HepG2 (cell line): ENCODE results near the gene KDM4D. TPM values are rescaled to one million over a fixed set of nuclear protein-coding genes. Genes with fewer than 3 reads are reported as not detected.

Experiments
- AGO2 ChIP-seq: fragments of 200-400 bp; formaldehyde crosslinking; optimal IDR thresholded peaks from 2 replicates; pipeline ENCODE3; 2017; ENCODE audit warnings: mild to moderate bottlenecking, low read depth, low read length, moderate library complexity
- ATF7 ChIP-seq, 2 experiments: fragments of 450-650 bp in 1 of 2; sonication (generic) in 1 of 2; formaldehyde crosslinking in 1 of 2; IDR thresholded peaks; 2 replicates each; pipeline versions ENCODE4 v1.4.0 to v1.6.1; 2016 to 2020; ENCODE audit warnings: antibody characterized with exemption in 1 of 2, mild to moderate bottlenecking in 1 of 2, missing genetic modification reagents in 1 of 2
- DPF2 ChIP-seq: sonication (generic); formaldehyde crosslinking; IDR thresholded peaks from 2 replicates; pipeline ENCODE4 v1.4.0; 2020; ENCODE audit warnings: mild to moderate bottlenecking, low read depth, missing genetic modification reagents, borderline replicate concordance
- EED ChIP-seq: sonication (generic); formaldehyde crosslinking; IDR thresholded peaks from 2 replicates; pipeline ENCODE4 v1.5.0; 2020; ENCODE audit warnings: mild to moderate bottlenecking, missing genetic modification reagents
- GABPA ChIP-seq, 2 experiments: IDR thresholded peaks; 2 replicates each; pipeline ENCODE4 v1.6.1; 2011 to 2016; ENCODE audit warnings: low read depth in 2 of 2, low read length in 1 of 2, missing biosample characterization in 1 of 2, missing genetic modification characterization in 1 of 2
- HMGXB4 ChIP-seq, 2 experiments: sonication (generic) in 1 of 2; formaldehyde crosslinking in 1 of 2; IDR thresholded peaks; 2 replicates each; pipeline versions ENCODE4 v1.4.0 to v1.6.1; 2018 to 2020; ENCODE audit warnings: missing genetic modification reagents in 2 of 2, borderline replicate concordance in 1 of 2, low read depth in 1 of 2, mild to moderate bottlenecking in 1 of 2, missing biosample characterization in 1 of 2
- HNF4G ChIP-seq, 2 experiments: sonication (generic) in 1 of 2; formaldehyde crosslinking in 1 of 2; IDR thresholded peaks; 2 replicates each; pipeline versions ENCODE4 v1.4.0 to v1.6.1; 2011 to 2020; ENCODE audit warnings: borderline replicate concordance in 2 of 2, low read depth in 2 of 2, mild to moderate bottlenecking in 2 of 2, low read length in 1 of 2, missing genetic modification reagents in 1 of 2, moderate library complexity in 1 of 2
- HOMEZ ChIP-seq: IDR thresholded peaks from 2 replicates; pipeline ENCODE4 v1.6.1; 2016; ENCODE audit warnings: low read depth
- HOXA7 ChIP-seq: sonication (generic); formaldehyde crosslinking; IDR thresholded peaks from 2 replicates; pipeline ENCODE4 v1.8.1; 2022; ENCODE audit warnings: mild to moderate bottlenecking, missing genetic modification reagents, moderate library complexity
- IRF9 ChIP-seq: sonication (generic); formaldehyde crosslinking; IDR thresholded peaks from 2 replicates; pipeline ENCODE4 v1.8.0; 2022; ENCODE audit warnings: missing genetic modification reagents, mild to moderate bottlenecking, borderline replicate concordance
- MIER3 ChIP-seq: IDR thresholded peaks from 2 replicates; pipeline ENCODE4 v1.6.1; 2016; ENCODE audit warnings: missing compliant biosample characterization, borderline replicate concordance
- NONO ChIP-seq, 2 experiments: fragments of 450-650 bp in 1 of 2; sonication (generic) in 1 of 2; formaldehyde crosslinking in 1 of 2; IDR thresholded peaks in 1 of 2; conservative IDR thresholded peaks in 1 of 2; 2 replicates each; pipeline versions ENCODE4 v1.6.1 to v1.8.0; 2017 to 2022; ENCODE audit warnings: mild to moderate bottlenecking in 1 of 2, missing genetic modification reagents in 1 of 2, moderate library complexity in 1 of 2
- NRL ChIP-seq: sonication (generic); formaldehyde crosslinking; IDR thresholded peaks from 2 replicates; pipeline ENCODE4 v1.5.0; 2020; ENCODE audit warnings: missing genetic modification reagents, mild to moderate bottlenecking, moderate library complexity, borderline replicate concordance
- SP5 ChIP-seq: IDR thresholded peaks from 2 replicates; pipeline ENCODE4 v1.6.1; 2016; ENCODE audit warnings: low read depth, borderline replicate concordance
- TAF1 ChIP-seq: sonication (generic); formaldehyde crosslinking; IDR thresholded peaks from 2 replicates; pipeline ENCODE4 v1.4.0; 2020; ENCODE audit warnings: missing genetic modification reagents
- TARDBP ChIP-seq: sonication (generic); formaldehyde crosslinking; IDR thresholded peaks from 2 replicates; pipeline ENCODE4 v1.8.0; 2022; ENCODE audit warnings: mild to moderate bottlenecking, missing genetic modification reagents
- TCF12 ChIP-seq, 2 experiments: fragments of 450-650 bp in 1 of 2; sonication (generic) in 1 of 2; formaldehyde crosslinking in 1 of 2; IDR thresholded peaks; 2 replicates each; pipeline versions ENCODE4 v1.6.1 to v1.8.0; 2017 to 2022; ENCODE audit warnings: antibody characterized with exemption in 1 of 2, mild to moderate bottlenecking in 1 of 2, missing genetic modification reagents in 1 of 2, moderate library complexity in 1 of 2
- ZNF639 ChIP-seq: conservative IDR thresholded peaks from 2 replicates; pipeline ENCODE4 v1.6.1; 2018; ENCODE audit warnings: missing genetic modification reagents
- ZNF781 ChIP-seq: sonication (generic); formaldehyde crosslinking; IDR thresholded peaks from 2 replicates; pipeline ENCODE4 v1.5.1; 2020; ENCODE audit warnings: borderline replicate concordance, mild to moderate bottlenecking, missing genetic modification reagents; ENCODE audit errors: not compliant biosample characterization
- polyA plus RNA-seq, 8 experiments: library from polyadenylated mRNA; depleted of rRNA in 3 of 8; stranded (reverse) in 7 of 8; unstranded in 1 of 8; fragments of >200 nt; fragmentation: Illumina TruSeq in 4 of 8; extraction: Trizol in 4 of 8; gene quantifications; 2 replicates each; pipeline versions ENCODE4 v1.2.1 to v1.2.3, GENCODE V29; 2011 to 2016; ENCODE audit warnings: low read depth in 4 of 8, missing spikeins in 1 of 8, mixed read lengths in 1 of 8; ENCODE audit not compliant: insufficient read depth in 1 of 8
- total RNA-seq, 5 experiments: library from RNA; depleted of rRNA; stranded (reverse); fragments of >200 nt; fragmentation: Illumina TruSeq; extraction: Trizol; gene quantifications; 2 replicates each; pipeline ENCODE4 v1.2.3, GENCODE V29; 2016; ENCODE audit warnings: low read depth in 1 of 5

The KDM4D gene
- total and polyA plus RNA-seq, 2 of the 13 experiments (the other 11 are each of a cell fraction or from before 2014, with no cell fraction given): 0.96 to 1.3 TPM

- TF ChIP-seq ZNF781: no peak
- TF ChIP-seq HOMEZ (CRISPR knock-in tag): peak; percentile 86; the same call in 1 of the 2 replicates
- TF ChIP-seq TCF12 (IDR thresholded peaks at IDR 0.05): no peak
- TF ChIP-seq TCF12 (CRISPR knock-in tag; IDR thresholded peaks at IDR 0.05): 0 out of 2 replicates have a peak, but pooled peaks have one; percentile 38
- no peak for TF ChIP-seq ATF7 (IDR thresholded peaks at IDR 0.05)
- TF ChIP-seq ATF7 (CRISPR knock-in tag; IDR thresholded peaks at IDR 0.05): no peak
- peak; percentile 71; the same call in 1 of the 2 replicates for TF ChIP-seq ZNF639
- TF ChIP-seq EED (CRISPR knock-in tag): peak; percentile 70; the same call in 1 of the 2 replicates
- TF ChIP-seq TARDBP (CRISPR knock-in tag): no peak
- no peak for TF ChIP-seq HOXA7
- peak; percentile 51 for TF ChIP-seq AGO2
- peak; percentile 91 for TF ChIP-seq TAF1 (CRISPR knock-in tag)
- TF ChIP-seq DPF2 (CRISPR knock-in tag): no peak
- TF ChIP-seq HMGXB4 (CRISPR knock-in tag; IDR thresholded peaks at IDR 0.05; ENCODE audit: borderline replicate concordance in 1 of 2, low read depth in 1 of 2): peak in 1 of 2 experiments; percentile 71; a peak in 3 of 4 replicates
- no peak for TF ChIP-seq NONO (IDR thresholded peaks at IDR 0.05)
- TF ChIP-seq NONO (CRISPR knock-in tag; conservative IDR thresholded peaks at IDR 0.05): peak; percentile 53
- peak; percentile 40; the same call in 1 of the 2 replicates for TF ChIP-seq MIER3 (CRISPR knock-in tag)
- peak; percentile 66; the same call in 1 of the 2 replicates for TF ChIP-seq NRL
- TF ChIP-seq HNF4G (IDR thresholded peaks at IDR 0.05; ENCODE audit: borderline replicate concordance, low read depth, low read length): peak; percentile 23; the same call in 1 of the 2 replicates
- no peak for TF ChIP-seq HNF4G (CRISPR knock-in tag; IDR thresholded peaks at IDR 0.05; ENCODE audit: borderline replicate concordance, low read depth)
- TF ChIP-seq IRF9 (CRISPR knock-in tag): peak; percentile 29; the same call in 1 of the 2 replicates
- 0 out of 2 replicates have a peak, but pooled peaks have one; percentile 54 for TF ChIP-seq SP5
- TF ChIP-seq GABPA (IDR thresholded peaks at IDR 0.05; ENCODE audit: low read depth, low read length): peak; percentile 91
- peak; percentile 99 for TF ChIP-seq GABPA (CRISPR knock-in tag; IDR thresholded peaks at IDR 0.05; ENCODE audit: low read depth)
These were observed at the start of gene KDM4D, which contains the start of gene CWC15 (continued) for GRCh38 chr11:94973099-94973968.
